Glutamatergic neuron (in vitro differentiated cells): Measurements from ENCODE around the gene PRELID2. TPM values are rescaled to one million over a fixed set of nuclear protein-coding genes. Genes with fewer than 3 reads are reported as not detected.
"Not testable (repeated sequence)": the region's sequence is repeated elsewhere in the genome, so short reads cannot be mapped to it uniquely, and the experiment has no call there.

Source experiments
- DNase-seq: peaks from one replicate; pipeline ENCODE4 v3.0.0; 2022
- H3K27ac Mint-ChIP-seq: one replicate; pipeline ENCODE4 v1.8.0; 2020; ENCODE audit warnings: mild to moderate bottlenecking, mixed read lengths, inconsistent platforms; ENCODE audit not compliant: unreplicated experiment
- H3K27me3 Mint-ChIP-seq: one replicate; pipeline ENCODE4 v1.8.0; 2020; ENCODE audit warnings: mild to moderate bottlenecking, moderate library complexity, mixed read lengths, inconsistent platforms; ENCODE audit not compliant: unreplicated experiment
- H3K36me3 Mint-ChIP-seq: one replicate; pipeline ENCODE4 v1.8.0; 2020; ENCODE audit warnings: mild to moderate bottlenecking, mixed read lengths, inconsistent platforms; ENCODE audit not compliant: unreplicated experiment
- H3K4me1 Mint-ChIP-seq: one replicate; pipeline ENCODE4 v1.8.0; 2020; ENCODE audit warnings: mild to moderate bottlenecking, low read depth, mixed read lengths, inconsistent platforms; ENCODE audit not compliant: unreplicated experiment
- H3K4me3 Mint-ChIP-seq: one replicate; pipeline ENCODE4 v1.8.0; 2020; ENCODE audit warnings: mild to moderate bottlenecking, mixed read lengths, inconsistent platforms; ENCODE audit not compliant: unreplicated experiment
- H3K9me3 Mint-ChIP-seq: one replicate; pipeline ENCODE4 v1.8.0; 2020; ENCODE audit warnings: mild to moderate bottlenecking, moderate library complexity, mixed read lengths, inconsistent platforms; ENCODE audit not compliant: unreplicated experiment
- CTCF ChIP-seq: fragments of 200-600 bp; sonication (generic); IDR thresholded peaks from one replicate; pipeline ENCODE4 v1.5.0; 2021; ENCODE audit not compliant: partially characterized antibody, unreplicated experiment
- total RNA-seq: library from RNA; stranded (reverse); fragmentation: NEBNext Ultra II Directional; extraction: Animal tissue kit (Norgen Biotek cat#: 25700); gene quantifications from one replicate; pipeline ENCODE4 v1.2.1, GENCODE V29; 2021; ENCODE audit not compliant: unreplicated experiment

PRELID2 gene
- total RNA-seq, 1 donor from 2014 or later, result 4.6 TPM

- Mint-ChIP-seq H3K27ac (no peak overlapping the region), H3K27me3 (no peaks in the 10 kb centered on the region), H3K4me1 (peaks cover 8% of the 10 kb centered on the region), H3K4me3 (no peak overlapping the region), H3K9me3 (no peaks in the 10 kb centered on the region), H3K36me3 (no peaks in the 10 kb centered on the region)
- no peak for TF ChIP-seq CTCF
- no peak for DNase-seq
Observed at GRCh38 chr5:145805819-145806218, 29.3 kb downstream of the PRELID2 start.

GRCh38 chr5:145804701-145805100 is 30.4 kb downstream of the PRELID2 start:
- no peak overlapping the region for H3K4me3 Mint-ChIP-seq
- H3K27ac Mint-ChIP-seq, result no peak overlapping the region
- no peaks in the 10 kb centered on the region for H3K36me3 Mint-ChIP-seq
- no peaks in the 10 kb centered on the region for H3K9me3 Mint-ChIP-seq
- H3K4me1 Mint-ChIP-seq, result peaks cover 15% of the 10 kb centered on the region
- TF ChIP-seq CTCF, result no peak
- no peak for DNase-seq
- no peaks in the 10 kb centered on the region for H3K27me3 Mint-ChIP-seq

- DNase-seq, result no peak
- Mint-ChIP-seq H3K27ac (no peak overlapping the region), H3K36me3 (no peaks in the 10 kb centered on the region), H3K27me3 (no peaks in the 10 kb centered on the region), H3K4me1 (peaks cover 15% of the 10 kb centered on the region), H3K9me3 (no peaks in the 10 kb centered on the region), H3K4me3 (no peak overlapping the region)
- no peak for TF ChIP-seq CTCF
Observed at GRCh38 chr5:145803112-145804004, 31.8 kb downstream of the PRELID2 start.

GRCh38 chr5:145801195-145801594 is 33.9 kb downstream of the PRELID2 start:
- no peaks in the 10 kb centered on the region for H3K27me3 Mint-ChIP-seq
- TF ChIP-seq CTCF, result no peak
- no peak overlapping the region for H3K27ac Mint-ChIP-seq
- no peak overlapping the region for H3K4me3 Mint-ChIP-seq
- no peaks in the 10 kb centered on the region for H3K9me3 Mint-ChIP-seq
- peaks cover 15% of the 10 kb centered on the region for H3K4me1 Mint-ChIP-seq
- no peaks in the 10 kb centered on the region for H3K36me3 Mint-ChIP-seq
- DNase-seq, result no peak

GRCh38 chr5:145800181-145800580 is 35.0 kb downstream of the PRELID2 start:
- Mint-ChIP-seq H3K36me3 (no peaks in the 10 kb centered on the region), H3K27me3 (no peaks in the 10 kb centered on the region)

GRCh38 chr5:145798503-145798902 is 36.6 kb downstream of the PRELID2 start:
- H3K27ac Mint-ChIP-seq, DNase-seq, H3K9me3 Mint-ChIP-seq, H3K4me3 Mint-ChIP-seq, H3K27me3 Mint-ChIP-seq, H3K36me3 Mint-ChIP-seq: not testable (repeated sequence)
- peaks cover 15% of the 10 kb centered on the region for H3K4me1 Mint-ChIP-seq

More at GRCh38 chr5:145800181-145800580, 35.0 kb downstream of the PRELID2 start:
- no peaks in the 10 kb centered on the region for H3K9me3 Mint-ChIP-seq
- H3K4me1 Mint-ChIP-seq, result peaks cover 15% of the 10 kb centered on the region
- H3K27ac Mint-ChIP-seq, result no peak overlapping the region
- DNase-seq, result no peak
- no peak for TF ChIP-seq CTCF
- no peak overlapping the region for H3K4me3 Mint-ChIP-seq
